DMS53 treated with DMSO at 0.1 percent for 48 hours (cell line): ENCODE results near the gene IFI35.
"Not testable (repeated sequence)": the region's sequence is repeated elsewhere in the genome, so short reads cannot be mapped to it uniquely, and the experiment has no call there.

Experiments used
- DNase-seq: peaks from one replicate; lab custom pipeline; 2025; ENCODE audit not compliant: unreplicated experiment; lab: John Stamatoyannopoulos, UW

Gene IFI35

DNA sequence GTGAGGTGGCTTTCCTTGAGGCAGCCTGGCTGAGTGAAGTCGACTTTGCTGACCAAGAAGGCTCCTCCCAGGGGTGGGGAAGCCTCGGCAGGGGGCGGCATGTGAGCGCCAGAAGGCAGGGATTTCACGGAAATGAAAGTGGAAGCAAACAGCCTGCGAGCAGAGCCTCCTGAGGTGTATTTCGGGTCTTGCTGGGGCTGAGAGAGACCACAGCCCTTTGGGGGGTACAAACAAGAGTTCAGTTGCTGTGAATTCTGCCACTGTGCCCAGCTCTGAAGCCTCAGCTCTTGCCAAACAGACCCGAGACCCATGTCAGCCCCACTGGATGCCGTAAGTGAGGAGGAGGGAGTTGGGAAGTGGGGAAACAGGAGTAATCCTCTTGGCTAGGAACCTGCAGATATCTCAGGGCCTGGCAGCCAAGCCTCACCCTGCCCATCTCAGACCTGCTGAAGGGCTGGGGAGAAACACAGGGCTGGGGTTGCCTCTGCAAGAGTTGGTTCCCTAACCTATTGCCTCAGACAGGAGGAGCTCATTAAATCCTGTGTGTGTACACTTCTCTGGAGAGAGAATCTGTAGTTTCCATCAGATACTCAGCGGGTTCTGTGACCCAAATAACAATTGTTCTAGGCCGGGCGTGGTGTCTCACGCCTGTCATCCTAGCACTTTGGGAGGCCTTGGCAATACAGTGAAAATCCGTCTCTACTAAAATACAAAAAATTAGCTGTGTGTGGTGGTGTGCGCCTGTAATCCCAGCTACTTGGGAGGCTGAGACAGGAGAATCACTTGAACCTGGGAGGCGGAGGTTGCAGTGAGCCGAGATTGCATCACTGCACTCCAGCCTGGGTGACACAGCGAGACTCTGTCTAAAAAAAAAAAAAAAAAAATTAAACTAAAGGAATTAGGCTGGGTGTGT, at the start of gene IFI35:
IFI35 (plus strand) TSS at position 146 of the 913 bp plus-strand sequence; CDS start at position 310, 164 bp downstream.
- DNase-seq: peak; percentile 80

DNA sequence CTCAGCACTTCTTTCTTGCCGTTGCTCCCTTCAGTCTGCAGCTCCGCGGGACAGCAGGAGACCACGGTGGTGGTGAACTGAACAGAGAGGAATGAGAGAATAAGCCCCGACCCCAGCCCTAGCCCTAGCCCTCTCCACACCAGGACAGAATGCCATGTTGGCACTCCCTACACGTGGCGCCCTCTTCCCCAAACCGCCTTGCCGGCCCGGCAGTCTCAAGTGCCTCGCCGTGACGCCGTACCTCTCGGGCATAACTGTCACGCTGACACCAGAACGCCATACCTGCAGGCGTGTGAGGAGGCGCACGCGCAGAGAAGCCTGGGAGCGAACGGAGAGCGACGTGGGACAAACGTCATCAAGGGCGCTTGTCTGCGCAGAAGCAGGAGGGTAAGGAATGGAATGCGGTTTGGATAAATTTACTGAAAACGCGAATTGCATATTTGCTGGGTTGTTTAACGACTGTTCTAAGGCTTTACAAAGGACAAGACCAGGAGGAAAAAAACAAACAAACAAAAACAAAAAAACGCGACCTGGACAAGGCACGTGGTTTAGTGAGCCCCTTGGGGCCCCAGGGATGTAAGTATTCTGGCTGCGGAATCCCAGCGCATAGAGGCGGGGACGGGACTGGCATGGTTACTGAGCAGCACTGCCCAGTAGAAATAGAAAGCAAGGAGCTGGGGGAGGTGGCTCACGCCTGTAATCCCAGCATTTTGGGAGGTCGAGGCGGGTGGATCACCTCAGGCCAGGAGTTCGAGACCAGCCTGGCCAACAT, 42.2 kb upstream of the IFI35 start, which contains the start of gene AARSD1:
AARSD1 (minus strand) TSS at position 294 of the 772 bp plus-strand sequence; CDS start at position 280, 14 bp downstream.
- DNase-seq: peak; percentile 96

DNA sequence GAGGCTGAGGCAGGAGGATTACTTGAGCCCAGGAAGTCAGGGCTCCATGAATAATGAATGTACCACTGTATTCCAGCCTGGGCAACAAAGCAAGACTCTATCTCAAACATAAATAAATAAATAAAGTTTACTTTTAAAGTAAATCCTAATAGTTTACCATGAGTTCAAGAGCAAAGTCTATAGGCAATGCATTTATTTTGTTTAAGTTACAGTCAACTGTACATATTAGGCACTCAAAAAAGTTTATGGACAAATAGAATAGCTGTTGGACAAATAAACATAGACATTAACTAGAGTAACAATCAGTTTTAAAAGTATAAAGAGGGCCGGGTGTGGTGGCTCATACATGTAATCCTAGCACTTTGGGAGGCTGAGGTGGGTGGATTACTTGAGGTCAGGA, 38.7 kb upstream of the IFI35 start:
- no peak for DNase-seq

DNA sequence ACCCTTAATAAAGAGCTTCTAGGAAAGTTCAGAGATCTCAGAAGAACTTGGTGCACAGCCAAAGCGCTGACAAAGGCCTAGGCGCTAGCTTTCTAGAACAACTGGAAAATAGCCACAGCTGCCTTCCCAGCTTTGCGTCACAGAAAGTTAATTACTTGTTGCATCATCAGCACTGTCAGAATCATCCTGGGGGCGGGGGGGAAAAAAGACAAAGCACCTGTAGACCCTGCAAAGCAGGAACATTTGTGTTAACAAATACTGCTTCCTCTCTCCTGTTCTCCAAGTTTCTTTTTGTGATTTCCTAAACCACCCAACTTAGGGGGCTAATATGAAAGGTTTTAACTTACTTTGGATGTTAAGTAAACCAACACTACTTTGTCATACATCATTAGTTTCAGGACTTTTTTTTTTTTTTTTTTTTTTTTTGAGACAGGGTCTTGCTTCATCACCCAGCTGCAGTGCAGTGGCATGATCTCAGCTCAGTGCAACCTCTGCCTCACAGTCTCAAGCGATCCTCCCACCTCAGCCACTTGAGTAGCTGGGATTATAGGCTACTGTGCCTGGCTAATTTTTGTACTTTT, 37.5 kb upstream of the IFI35 start:
- DNase-seq: no peak

DNA sequence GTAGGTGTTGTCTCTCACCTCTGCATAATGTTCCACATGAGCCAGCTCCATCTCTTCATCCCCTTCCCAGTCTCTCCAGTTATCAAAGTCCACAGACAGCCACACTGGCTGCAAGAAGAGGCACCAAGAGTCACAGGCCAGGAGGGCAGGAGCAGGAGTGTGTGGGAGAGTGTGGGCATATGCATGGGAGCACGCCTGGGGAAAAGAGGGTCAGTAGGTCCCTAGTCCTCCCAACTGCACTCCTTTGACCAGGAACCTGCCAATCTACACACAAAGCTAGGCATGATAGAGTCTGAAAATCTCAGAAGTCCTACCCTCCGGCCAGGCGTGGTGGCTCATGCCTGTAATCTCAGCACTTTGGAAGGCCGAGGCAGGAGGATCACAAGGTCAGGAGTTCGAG, 35.0 kb upstream of the IFI35 start:
- DNase-seq: no peak

DNA sequence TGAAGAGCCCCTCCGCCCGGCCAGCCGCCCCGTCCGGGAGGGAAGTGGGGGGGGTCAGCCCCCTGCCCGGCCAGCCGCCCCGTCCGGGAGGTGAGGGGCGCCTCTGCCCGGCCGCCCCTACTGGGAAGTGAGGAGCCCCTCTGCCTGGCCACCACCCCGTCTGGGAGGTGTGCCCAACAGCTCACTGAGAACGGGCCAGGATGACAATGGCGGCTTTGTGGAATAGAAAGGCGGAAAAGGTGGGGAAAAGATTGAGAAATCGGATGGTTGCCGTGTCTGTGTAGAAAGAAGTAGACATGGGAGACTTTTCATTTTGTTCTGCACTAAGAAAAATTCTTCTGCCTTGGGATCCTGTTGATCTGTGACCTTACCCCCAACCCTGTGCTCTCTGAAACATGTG, 33.3 kb upstream of the IFI35 start:
- DNase-seq: not testable (repeated sequence)

DNA sequence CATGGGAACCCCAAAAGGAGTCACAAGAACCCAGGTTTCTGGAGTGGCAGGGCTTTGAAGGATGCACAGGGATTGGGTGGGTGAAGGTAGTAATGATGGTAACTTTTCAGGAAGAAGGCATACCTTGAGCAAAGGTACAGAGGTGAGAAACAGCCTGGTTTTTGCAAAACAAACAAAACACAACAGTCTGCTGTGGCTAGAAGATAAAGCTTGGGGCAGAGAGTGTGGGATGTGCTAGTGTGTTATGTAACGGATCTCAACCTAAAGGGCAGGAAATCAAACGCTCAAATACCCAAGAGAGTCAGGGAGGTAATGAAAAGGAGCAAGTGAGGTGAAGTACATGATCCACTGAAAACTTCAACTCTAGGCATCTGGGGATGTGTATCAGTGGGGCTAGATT, 31.3 kb upstream of the IFI35 start:
- DNase-seq: no peak

DNA sequence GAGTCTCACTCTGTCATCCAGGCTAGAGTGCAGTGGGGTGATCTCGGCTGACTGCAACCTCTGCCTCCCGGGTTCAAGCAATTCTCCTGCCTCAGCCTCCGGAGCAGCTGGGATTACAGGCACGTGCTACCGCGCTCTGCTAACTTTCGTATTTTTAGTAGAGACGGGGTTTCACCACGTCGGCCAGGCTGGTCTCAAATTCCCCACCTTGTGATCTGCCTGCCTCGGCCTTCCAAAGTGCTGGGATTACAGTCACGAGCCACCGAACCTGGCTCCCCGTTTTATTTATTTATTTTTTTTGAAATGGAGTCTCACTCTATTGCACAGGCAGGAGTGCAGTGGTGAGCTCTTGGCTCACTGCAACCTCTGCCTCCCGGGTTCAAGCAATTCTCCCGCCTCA, 30.9 kb upstream of the IFI35 start:
- DNase-seq: not testable (repeated sequence)

DNA sequence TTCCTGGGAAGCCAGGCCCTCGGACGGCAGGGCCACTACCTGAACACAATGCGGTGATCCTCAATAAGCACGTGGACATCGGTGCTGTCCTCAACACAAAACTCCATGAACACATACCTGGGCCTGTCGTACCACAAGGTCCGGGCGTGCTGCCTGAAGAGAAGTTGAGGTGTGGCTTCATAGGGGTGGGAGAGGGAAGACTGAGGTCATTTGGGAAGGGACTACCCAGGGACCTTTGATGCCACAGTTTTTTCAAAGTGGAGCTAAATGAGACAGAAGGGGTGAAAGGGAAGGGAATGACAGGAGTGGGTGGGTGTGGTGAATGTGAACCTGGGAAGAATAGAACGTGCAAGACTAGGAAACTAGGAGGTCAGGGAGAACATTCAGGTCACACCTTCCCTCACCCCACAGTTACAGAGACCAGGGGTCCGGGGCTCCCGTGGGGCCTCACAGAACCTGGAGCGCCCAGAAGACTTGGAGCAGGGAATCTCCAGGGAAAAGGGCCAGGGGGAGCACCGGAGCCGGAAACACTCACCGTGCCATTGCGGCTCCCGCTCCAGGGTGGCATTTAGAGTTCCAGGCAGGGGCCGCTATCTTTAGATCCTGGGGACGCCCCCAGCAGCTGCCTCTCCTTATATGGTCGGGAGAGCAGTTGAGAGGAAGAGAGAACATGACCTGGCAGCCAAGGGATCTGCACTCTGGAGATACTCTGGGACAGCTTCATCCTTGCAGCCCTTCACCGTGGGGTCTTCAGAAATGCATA, 26.9 kb upstream of the IFI35 start, which contains the start of gene PTGES3L:
PTGES3L (minus strand) TSS at position 570 of the 763 bp plus-strand sequence; CDS start at position 543, 27 bp downstream.
- DNase-seq: peak; percentile 86

DNA sequence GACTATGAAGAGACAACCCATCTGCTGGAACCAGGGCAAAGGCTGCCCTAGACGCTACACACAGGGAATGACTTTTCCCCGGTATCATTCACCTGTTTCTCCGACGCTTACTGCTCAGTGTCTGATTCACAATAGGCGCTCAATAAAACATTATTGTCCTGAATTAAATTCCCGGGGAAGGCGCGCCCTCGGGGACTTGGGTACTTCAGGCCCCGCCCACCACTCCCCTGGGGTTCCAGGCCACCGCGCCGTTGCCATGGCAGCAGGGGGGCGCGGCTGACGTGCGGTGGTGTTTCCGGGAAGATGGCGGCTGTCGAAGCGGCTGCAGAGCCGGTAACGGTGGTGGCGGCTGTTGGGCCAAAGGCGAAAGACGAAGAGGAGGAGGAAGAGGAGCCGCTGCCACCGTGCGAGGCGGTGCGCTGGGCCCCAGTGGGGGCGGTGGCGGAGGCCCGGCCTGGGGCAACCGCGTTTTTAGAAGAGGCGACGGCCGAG, 26.3 kb upstream of the IFI35 start, which contains the start of gene RUNDC1:
RUNDC1 (plus strand) TSS at position 292 of the 492 bp plus-strand sequence; CDS start at position 304, 12 bp downstream.
- peak; percentile 85 for DNase-seq

DNA sequence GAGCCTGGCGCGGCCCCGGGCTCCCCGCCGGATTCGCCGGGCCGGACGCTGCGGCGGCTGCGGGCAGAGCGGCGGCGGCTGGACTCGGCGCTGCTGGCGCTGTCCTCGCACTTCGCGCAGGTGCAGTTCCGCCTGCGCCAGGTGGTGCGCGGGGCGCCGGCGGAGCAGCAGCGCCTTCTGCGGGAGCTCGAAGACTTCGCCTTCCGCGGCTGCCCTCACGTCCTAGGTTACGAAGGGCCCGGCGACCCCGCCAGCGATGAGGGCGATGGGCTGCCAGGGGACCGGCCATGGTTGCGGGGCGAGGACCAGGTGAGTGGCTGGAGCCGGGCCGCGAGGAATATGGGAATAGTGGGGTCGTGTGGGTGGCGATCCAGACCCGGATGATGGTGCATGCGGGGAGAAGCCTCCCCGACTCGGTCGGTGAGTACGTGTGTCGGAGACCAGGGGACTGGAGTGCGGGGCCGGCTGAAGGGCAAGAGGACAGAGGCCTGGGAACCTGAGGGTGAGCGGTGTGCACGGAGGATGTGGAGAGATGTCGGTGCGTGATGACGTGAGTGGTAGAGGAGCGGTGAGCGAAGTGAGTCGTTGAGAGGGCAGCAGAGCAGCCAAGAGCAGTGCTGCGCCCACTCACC, 25.7 kb upstream of the IFI35 start:
- peak; percentile 63 for DNase-seq

DNA sequence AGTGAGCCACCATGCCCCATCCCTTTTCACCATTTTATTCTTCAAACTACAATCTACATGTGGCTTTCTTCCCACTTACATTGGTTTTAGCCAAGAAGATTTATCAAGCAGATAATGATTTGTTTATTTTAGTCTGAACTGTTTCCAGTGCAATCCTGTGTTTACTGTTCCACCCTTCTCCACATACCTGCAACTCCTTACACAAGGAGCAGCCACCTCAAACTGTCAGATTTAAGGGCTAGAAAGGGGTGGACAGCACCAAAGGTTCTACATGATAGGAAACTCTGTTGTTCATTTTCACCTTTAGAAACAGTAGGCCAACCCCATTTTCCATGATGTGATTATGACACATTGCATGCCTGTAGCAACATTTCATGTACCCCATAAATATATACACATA, 24.3 kb upstream of the IFI35 start:
- DNase-seq: no peak

DNA sequence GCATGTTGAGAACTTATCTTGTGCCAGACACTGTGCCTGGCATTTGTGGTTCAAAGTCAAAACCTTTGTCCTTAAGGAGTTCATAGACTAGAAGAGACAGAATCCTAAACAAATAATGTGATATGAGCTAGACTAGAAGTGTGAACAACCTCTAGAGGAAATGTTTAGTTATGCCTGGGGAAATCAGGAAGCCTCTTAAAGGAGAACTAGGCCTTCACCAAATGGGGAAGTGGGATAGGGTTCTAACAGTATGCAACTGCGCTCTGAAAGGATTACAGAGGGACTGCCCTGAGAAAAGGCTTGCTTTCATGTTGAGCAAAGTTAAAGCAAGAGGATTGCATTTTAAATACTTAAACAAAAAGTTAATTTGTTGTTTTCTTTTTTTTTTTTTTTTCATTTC, 21.4 kb upstream of the IFI35 start:
- no peak for DNase-seq

DNA sequence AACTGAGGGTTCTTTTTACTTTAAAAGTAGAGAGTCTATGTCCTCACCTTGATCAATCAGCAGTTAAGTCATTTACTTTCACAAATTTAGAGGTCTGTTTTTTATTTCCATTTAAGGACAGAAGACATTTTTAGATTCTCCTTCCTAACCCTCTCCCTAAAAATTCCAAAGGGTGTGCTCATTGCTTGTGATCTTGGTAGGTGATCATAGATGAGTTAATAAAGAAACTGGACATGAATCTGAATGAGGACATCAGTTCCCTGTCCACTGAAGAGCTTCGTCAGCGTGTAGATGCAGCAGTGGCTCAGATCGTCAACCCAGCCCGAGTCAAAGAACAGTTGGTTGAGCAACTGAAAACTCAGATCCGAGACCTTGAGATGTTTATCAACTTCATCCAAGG, 17.4 kb upstream of the IFI35 start:
- no peak for DNase-seq

DNA sequence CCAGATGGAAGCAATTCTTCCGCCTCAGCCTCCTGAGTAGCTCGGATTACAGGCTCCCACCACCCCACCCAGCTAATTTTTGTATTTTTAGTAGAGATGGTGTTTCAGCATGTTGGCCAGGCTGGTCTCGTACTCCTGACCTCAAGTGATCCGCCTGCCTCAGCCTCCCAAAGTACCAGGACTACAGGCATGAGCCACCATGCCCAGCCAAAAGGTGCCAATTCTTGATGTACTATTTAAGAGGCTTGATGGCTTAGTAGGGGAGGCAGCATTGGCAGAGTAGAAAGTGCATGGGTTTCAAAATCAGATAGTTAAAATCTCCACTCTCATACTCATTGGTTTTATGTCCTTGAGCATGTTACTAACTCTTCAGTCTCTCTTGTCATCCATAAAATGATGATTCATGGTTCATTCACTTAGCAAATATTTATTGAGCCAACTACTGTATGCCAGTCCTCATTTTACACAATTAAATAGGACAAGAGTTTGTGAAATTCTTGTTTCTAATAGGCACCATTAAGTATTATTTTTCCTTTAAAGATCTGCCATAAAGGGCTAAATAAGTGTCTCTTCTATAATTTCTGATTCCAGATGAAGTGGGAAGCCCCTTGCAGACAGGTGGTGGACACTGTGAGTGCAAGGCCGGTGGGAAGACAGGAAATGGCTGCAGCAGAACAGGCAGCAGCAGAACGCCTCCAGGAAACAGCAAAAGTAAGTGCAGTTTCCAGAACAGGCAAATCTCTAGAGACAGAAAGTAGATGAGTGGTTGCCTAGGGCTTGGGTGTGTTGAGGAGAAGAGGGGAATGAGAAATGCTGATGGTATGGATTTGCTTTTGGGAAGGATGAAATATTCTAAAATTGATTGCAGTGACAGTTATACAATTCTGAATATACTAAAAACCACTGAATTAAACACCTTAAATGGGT, 16.6 kb upstream of the IFI35 start:
- DNase-seq: peak; percentile 65

DNA sequence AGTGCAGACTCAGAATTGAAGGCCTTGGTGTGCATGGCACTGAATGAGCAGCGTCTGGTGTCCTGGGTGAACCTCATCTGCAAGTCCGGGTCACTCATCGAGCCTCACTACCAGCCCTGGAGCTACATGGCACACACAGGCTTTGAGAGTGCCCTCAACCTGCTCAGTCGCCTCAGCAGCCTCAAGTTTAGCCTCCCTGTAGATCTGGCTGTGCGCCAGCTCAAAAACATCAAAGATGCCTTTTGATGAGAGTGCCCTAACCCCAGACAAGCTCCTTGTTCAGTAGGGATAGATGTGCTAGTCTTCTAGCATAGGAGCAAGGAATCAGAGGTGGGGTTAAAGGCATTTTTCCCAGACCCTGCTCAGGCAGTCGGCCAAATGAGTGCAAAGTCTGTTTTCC, 15.1 kb upstream of the IFI35 start:
- DNase-seq: no peak

DNA sequence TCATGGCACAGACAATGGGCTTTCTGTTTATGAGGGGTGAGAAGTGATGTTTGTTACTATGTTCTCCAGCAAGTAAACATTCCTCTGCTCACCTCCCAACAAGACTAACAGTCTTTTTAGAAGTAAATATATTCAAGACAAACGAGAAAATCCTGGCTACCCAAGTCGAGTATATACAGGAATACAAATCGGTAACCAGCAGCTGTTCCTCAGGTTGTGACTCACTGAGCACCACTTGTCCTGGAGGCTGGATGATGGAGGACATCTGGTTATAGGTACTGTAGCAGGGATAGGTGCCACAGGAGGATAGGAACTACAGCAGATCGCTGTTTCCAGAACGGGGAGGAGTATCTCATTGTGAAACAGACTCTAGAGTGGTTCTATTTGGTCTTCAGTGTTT, 13.7 kb upstream of the IFI35 start:
- no peak for DNase-seq

DNA sequence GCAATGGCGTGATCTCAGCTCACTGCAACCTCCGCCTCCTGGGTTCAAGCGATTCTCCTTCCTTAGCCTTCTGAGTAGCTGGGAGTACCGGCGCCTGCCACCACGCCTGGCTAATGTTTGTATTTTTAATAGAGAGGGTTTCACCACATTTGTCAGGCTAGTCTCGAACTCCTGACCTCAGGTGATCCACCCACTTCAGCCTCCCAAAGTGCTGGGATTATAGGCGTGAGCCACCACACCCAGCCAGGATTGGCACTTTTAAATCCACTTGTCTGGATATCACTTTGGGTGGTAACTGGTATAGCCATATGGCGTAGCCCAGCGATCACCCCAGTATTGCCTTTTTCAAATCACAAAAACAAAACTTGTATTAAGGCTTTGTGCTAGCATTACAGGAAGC, 12.7 kb upstream of the IFI35 start:
- DNase-seq: not testable (repeated sequence)
